ENCODE results near the gene TP53I13. TPM values are rescaled to one million over a fixed set of nuclear protein-coding genes. Genes with fewer than 3 reads are reported as not detected.
A peak's percentile ranks its signal among the peaks of the same experiment; 100 is the strongest.

The TP53I13 gene
- total RNA-seq, 1 experiment from 2014 or later: 33.3 TPM

- H3K9me3 ChIP-seq (ENCODE audit: control insufficient read depth in 1 of 2, insufficient read depth in 1 of 2, low read depth in 1 of 2, low read length in 2 of 2): no peaks in the 10 kb centered on the region
- ChIA-PET RAD21 (ENCODE audit: low non-redundant PET in 1 of 2, low total read pairs in 2 of 2, uncharacterized antibody in 2 of 2, unreplicated experiment in 2 of 2) (no interaction called here), CTCF (interaction anchor here (1.6 kb wide), 1 partner anchor 30 kb away, joined by 4 read pairs; no protein-coding TSS in a partner anchor), POLR2A (no interaction called here)
- H3K27me3 ChIP-seq (ENCODE audit: insufficient read depth, low read length): no peaks in the 10 kb centered on the region
- no peaks in the 10 kb centered on the region for H3K9me2 ChIP-seq (ENCODE audit: insufficient read depth)
- TF ChIP-seq TCF7L2 (IDR thresholded peaks at IDR 0.05; ENCODE audit: borderline replicate concordance, extremely low read depth, insufficient read depth, insufficient read length) (no peak), CTCF (IDR thresholded peaks at IDR 0.05 in 2 of 3, conservative IDR thresholded peaks at IDR 0.05 in 1 of 3; ENCODE audit: borderline replicate concordance in 1 of 3, insufficient read depth in 1 of 3, low read depth in 2 of 3, low read length in 2 of 3) (no peak), FOSL1 (IDR thresholded peaks at IDR 0.05; ENCODE audit: low read depth) (no peak), ZFX (IDR thresholded peaks at IDR 0.05) (no peak)
- TSS peak; percentile 24 for BruUV-seq (replicated peaks)
- peak overlapping the region; percentile 72 for H3K9ac ChIP-seq (ENCODE audit: low read length)
- H3K4me2 ChIP-seq (ENCODE audit: low read length): peak overlapping the region; percentile 97
- no peak for ATAC-seq
- H3K4me1 ChIP-seq (ENCODE audit: control insufficient read depth in 1 of 2, insufficient read depth in 2 of 2, low read length in 2 of 2): peaks cover 54 to 89% of the 10 kb centered on the region in 2 experiments
- no peaks in the 10 kb centered on the region for H3K79me2 ChIP-seq (ENCODE audit: insufficient read depth, low read length)
- no peak overlapping the region for H2AFZ ChIP-seq (ENCODE audit: low read depth, low read length, poor library complexity, severe bottlenecking)
- H4K20me1 ChIP-seq (ENCODE audit: insufficient read depth): no peaks in the 10 kb centered on the region
- H3K36me3 ChIP-seq (ENCODE audit: control insufficient read depth in 1 of 2, insufficient read depth in 2 of 2, low read length in 2 of 2): no peaks in the 10 kb centered on the region
- no peak for DNase-seq (ENCODE audit: low read depth, low spot score)
- H3K27ac ChIP-seq (ENCODE audit: low read depth, low read length): 0 out of 2 replicates have a peak overlapping the region, but pooled peaks have one; percentile 8
- H3K4me3 ChIP-seq (replicated peaks in 1 of 2; ENCODE audit: low read depth in 1 of 2, low read length in 2 of 2): peak overlapping the region; percentile 70 to 80
- intact Hi-C loops (cut with micrococcal nuclease): no loop called here
These were observed 53.3 kb downstream of the TP53I13 start for GRCh38 chr17:29621751-29622194.

Other genes with a start within 250 kb of the TP53I13 start
- 56.3 TPM for gene TAOK1, start 178.3 kb upstream of the TP53I13 start, total RNA-seq (2021; ENCODE audit: unreplicated experiment)
- gene ABHD15, start 1.7 kb upstream of the TP53I13 start, total RNA-seq (2021; ENCODE audit: unreplicated experiment): 8.2 TPM
- gene GIT1, start 20.9 kb downstream of the TP53I13 start, total RNA-seq (2021; ENCODE audit: unreplicated experiment): 76.5 TPM
- gene ANKRD13B, start 24.4 kb downstream of the TP53I13 start, total RNA-seq (2021; ENCODE audit: unreplicated experiment): 27.4 TPM
- 8.7 TPM for gene CORO6, start 54.2 kb downstream of the TP53I13 start, total RNA-seq (2021; ENCODE audit: unreplicated experiment)

Measured in HCT116 (cell line).